Panc1 (cell line): ENCODE results near the gene UTF1. TPM values are rescaled to one million over a fixed set of nuclear protein-coding genes. Genes with fewer than 3 reads are reported as not detected.
A peak's percentile ranks its signal among the peaks of the same experiment; 100 is the strongest.

Experiments
- ATAC-seq: fragments of 200-7000 bp; cut with Tn5 transposase; 2 replicates; pipeline ENCODE4 v1.9.1; 2020; ENCODE audit warnings: mild to moderate bottlenecking, moderate library complexity
- BruUV-seq: library from RNA; stranded (reverse); fragments of 400-500 nt; replicated peaks from 2 replicates; lab custom pipeline; 2021; lab: Mats Ljungman, UMichigan
- CTCF ChIA-PET: fragments of 300-600 bp; sonication (Branson Sonifier 250); formaldehyde crosslinking; loops from one replicate; lab custom pipeline; 2022; ENCODE audit warnings: antibody characterized with exemption; lab: Charles Lee
- POLR2A ChIA-PET: fragments of 300-600 bp; sonication (Branson Sonifier 250); formaldehyde crosslinking; loops from one replicate; lab custom pipeline; 2022; ENCODE audit warnings: antibody characterized with exemption; lab: Charles Lee
- DNase-seq: peaks from one replicate; pipeline ENCODE4 v3.0.0-alpha.2; 2010; ENCODE audit warnings: low read depth, low spot score
- H3K27ac ChIP-seq: 2 replicates; pipeline ENCODE4 v1.5.1; 2011; ENCODE audit warnings: mild to moderate bottlenecking, low read length, inconsistent platforms
- H3K27me3 ChIP-seq: fragments of 200-500 bp; sonication (Bioruptor generic); 2 replicates; pipeline ENCODE4 v1.6.0; 2014; ENCODE audit warnings: low read length, inconsistent platforms; ENCODE audit not compliant: control insufficient read depth, insufficient read depth
- H3K36me3 ChIP-seq: fragments of 200-500 bp; sonication (Bioruptor generic); 2 replicates; pipeline ENCODE4 v1.5.1; 2014; ENCODE audit warnings: inconsistent platforms, mild to moderate bottlenecking, low read length, moderate library complexity; ENCODE audit not compliant: control insufficient read depth, insufficient read depth
- H3K4me1 ChIP-seq: 2 replicates; pipeline ENCODE4 v1.5.1; 2011; ENCODE audit warnings: inconsistent platforms, mild to moderate bottlenecking, low read length, moderate library complexity; ENCODE audit not compliant: control insufficient read depth, insufficient read depth
- H3K4me3 ChIP-seq, 2 experiments: 2 replicates each; pipeline ENCODE4 v1.5.1; 2011 to 2012; ENCODE audit warnings: low read depth in 2 of 2, low read length in 2 of 2, mild to moderate bottlenecking in 2 of 2, inconsistent platforms in 1 of 2, moderate library complexity in 1 of 2
- H3K9me3 ChIP-seq: fragments of 200-500 bp; sonication (Bioruptor generic); 2 replicates; pipeline ENCODE4 v1.5.1; 2014; ENCODE audit warnings: low read depth, mild to moderate bottlenecking, inconsistent platforms, low read length, moderate library complexity; ENCODE audit not compliant: control insufficient read depth, insufficient read depth
- CTCF ChIP-seq: fragments of 450-650 bp; IDR thresholded peaks from 2 replicates; pipeline ENCODE4 v1.5.1; 2017; ENCODE audit warnings: mild to moderate bottlenecking
- POLR2AphosphoS5 ChIP-seq: IDR thresholded peaks from 2 replicates; pipeline ENCODE4 v1.6.1; 2012; ENCODE audit warnings: mild to moderate bottlenecking, low read depth, low read length, moderate library complexity
- SIN3A ChIP-seq: IDR thresholded peaks from 2 replicates; pipeline ENCODE4 v1.6.1; 2012; ENCODE audit warnings: low read depth, mild to moderate bottlenecking, low read length, moderate library complexity, borderline replicate concordance; ENCODE audit not compliant: insufficient read depth
- TCF7L2 ChIP-seq: IDR thresholded peaks from 2 replicates; pipeline ENCODE4 v1.6.1; 2011; ENCODE audit warnings: mild to moderate bottlenecking, low read depth, low read length, inconsistent platforms
- in situ Hi-C: cut with HindIII; loops from 2 replicates; pipeline ENCODE4 v1.10.0; 2016; ENCODE audit warnings: low sequenced_read_pairs, low pct_unique_long_range_greater_than_20kb
- intact Hi-C: fragments of 100-400 bp; cut with micrococcal nuclease; formaldehyde crosslinking; loops from one replicate; pipeline ENCODE4 v1.10.0; 2022; ENCODE audit not compliant: unreplicated experiment
- total RNA-seq: library from RNA; stranded (reverse); gene quantifications from one replicate; pipeline ENCODE4 v1.2.1, GENCODE V29; 2021; ENCODE audit not compliant: unreplicated experiment
- TF ChIP-seq, protein P1 (sequence below), 2 experiments: IDR thresholded peaks; 2 replicates each; pipeline ENCODE4 v1.6.1; 2011 to 2012; ENCODE audit warnings: low read depth in 2 of 2, control low read depth in 1 of 2, low read length in 1 of 2, mild to moderate bottlenecking in 1 of 2, moderate library complexity in 1 of 2; ENCODE audit not compliant: insufficient read depth in 1 of 2

The UTF1 gene
- total RNA-seq, 1 experiment from 2014 or later, result not detected

- Histone ChIP-seq H3K27ac (no peak overlapping the region), H3K4me1 (peaks cover 44% of the 10 kb centered on the region), H3K4me3 (no peak overlapping the region), H3K36me3 (no peaks in the 10 kb centered on the region), H3K27me3 (no peaks in the 10 kb centered on the region), H3K9me3 (no peaks in the 10 kb centered on the region)
- POLR2A ChIA-PET, result no interaction called here
- no peak for DNase-seq
- no peak for ATAC-seq
- intact Hi-C loops (no loop called here), in situ Hi-C loops (no loop called here)
- no TSS peak for BruUV-seq
- CTCF ChIA-PET, result no interaction called here
- TF ChIP-seq POLR2AphosphoS5 (no peak), SIN3A (no peak), TCF7L2 (no peak), CTCF (no peak)
- TF ChIP-seq, protein P1, sequence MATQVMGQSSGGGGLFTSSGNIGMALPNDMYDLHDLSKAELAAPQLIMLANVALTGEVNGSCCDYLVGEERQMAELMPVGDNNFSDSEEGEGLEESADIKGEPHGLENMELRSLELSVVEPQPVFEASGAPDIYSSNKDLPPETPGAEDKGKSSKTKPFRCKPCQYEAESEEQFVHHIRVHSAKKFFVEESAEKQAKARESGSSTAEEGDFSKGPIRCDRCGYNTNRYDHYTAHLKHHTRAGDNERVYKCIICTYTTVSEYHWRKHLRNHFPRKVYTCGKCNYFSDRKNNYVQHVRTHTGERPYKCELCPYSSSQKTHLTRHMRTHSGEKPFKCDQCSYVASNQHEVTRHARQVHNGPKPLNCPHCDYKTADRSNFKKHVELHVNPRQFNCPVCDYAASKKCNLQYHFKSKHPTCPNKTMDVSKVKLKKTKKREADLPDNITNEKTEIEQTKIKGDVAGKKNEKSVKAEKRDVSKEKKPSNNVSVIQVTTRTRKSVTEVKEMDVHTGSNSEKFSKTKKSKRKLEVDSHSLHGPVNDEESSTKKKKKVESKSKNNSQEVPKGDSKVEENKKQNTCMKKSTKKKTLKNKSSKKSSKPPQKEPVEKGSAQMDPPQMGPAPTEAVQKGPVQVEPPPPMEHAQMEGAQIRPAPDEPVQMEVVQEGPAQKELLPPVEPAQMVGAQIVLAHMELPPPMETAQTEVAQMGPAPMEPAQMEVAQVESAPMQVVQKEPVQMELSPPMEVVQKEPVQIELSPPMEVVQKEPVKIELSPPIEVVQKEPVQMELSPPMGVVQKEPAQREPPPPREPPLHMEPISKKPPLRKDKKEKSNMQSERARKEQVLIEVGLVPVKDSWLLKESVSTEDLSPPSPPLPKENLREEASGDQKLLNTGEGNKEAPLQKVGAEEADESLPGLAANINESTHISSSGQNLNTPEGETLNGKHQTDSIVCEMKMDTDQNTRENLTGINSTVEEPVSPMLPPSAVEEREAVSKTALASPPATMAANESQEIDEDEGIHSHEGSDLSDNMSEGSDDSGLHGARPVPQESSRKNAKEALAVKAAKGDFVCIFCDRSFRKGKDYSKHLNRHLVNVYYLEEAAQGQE (IDR thresholded peaks at IDR 0.05; ENCODE audit: insufficient read depth in 1 of 2, low read depth in 2 of 2, low read length in 1 of 2), result no peak
Measured at GRCh38 chr10:133276100-133276434, 46.0 kb downstream of the UTF1 start.

DNA sequence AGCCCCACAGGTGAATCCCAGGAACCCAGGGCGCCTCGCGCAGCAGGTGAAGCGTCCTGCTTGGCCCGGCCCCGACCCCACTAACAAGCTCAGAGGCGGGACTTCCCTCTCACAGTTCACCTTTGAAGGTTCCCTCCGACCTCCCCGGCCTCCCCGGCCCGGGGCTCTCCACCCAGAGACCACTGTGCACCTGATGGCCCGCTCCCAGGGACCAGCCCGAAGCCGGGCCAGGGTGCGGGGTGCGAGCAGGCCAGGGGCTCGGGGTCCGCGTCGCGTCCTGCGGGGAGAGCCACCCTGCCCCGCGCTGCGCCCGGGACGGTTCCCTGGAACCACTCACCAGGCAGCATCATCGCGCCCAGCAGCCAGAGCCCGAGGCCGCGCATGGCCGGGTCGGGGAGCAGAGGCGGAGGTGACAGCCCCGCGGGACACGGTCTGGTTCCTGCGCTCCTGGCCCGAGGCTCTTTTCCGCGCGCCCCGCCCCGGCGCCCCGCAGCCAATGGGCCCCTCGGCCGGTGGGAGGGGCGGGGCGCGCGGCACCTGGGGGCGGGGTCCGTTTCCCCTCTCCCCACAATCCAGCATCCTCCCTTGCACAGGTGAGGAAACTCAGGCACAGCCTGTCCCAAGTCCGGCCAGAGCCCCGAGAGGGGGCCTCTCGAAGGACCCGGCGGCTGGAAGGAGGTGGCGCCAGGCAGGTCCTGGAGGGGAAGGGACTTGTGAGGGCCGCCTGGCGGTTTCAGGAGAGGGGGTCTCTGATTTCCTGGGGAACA, 46.6 kb downstream of the UTF1 start, which contains the start of gene ADAM8:
Gene ADAM8 (minus strand): TSS at position 434 of the 767 bp plus-strand sequence. CDS start 51 bp downstream, at position 383.
- CTCF ChIA-PET, result interaction anchor here (1.2 kb wide), 1 partner anchor 53 kb away, joined by 3 read pairs; no protein-coding TSS in a partner anchor
- intact Hi-C loops (no loop called here), in situ Hi-C loops (no loop called here)
- TF ChIP-seq CTCF (no peak), POLR2AphosphoS5 (no peak), SIN3A (no peak), TCF7L2 (no peak)
- TF ChIP-seq, protein P1 (IDR thresholded peaks at IDR 0.05; ENCODE audit: insufficient read depth in 1 of 2, low read depth in 2 of 2, low read length in 1 of 2), result no peak
- Histone ChIP-seq H3K4me3 (no peak within 1 kb of the TSS), H3K27ac (no peak within 1 kb of the TSS), H3K4me1 (peaks cover 44% of the 10 kb centered on the region), H3K9me3 (no peaks in the 10 kb centered on the region), H3K36me3 (no peaks in the 10 kb centered on the region), H3K27me3 (no peaks in the 10 kb centered on the region)
- no TSS peak for BruUV-seq
- ATAC-seq, result 0 out of 2 replicates have a peak, but pooled peaks have one; percentile 5
- POLR2A ChIA-PET, result no interaction called here
- DNase-seq, result no peak
